Smooth muscle cell (in vitro differentiated cells): ENCODE results near the gene CRLF1. TPM values are rescaled to one million over a fixed set of nuclear protein-coding genes. Genes with fewer than 3 reads are reported as not detected.

ENCODE experiments used
- DNase-seq: peaks from one replicate; lab custom pipeline; 2025; ENCODE audit not compliant: unreplicated experiment; lab: John Stamatoyannopoulos, UW
- H2AFZ ChIP-seq: fragments of 200-600 bp; sonication (generic); 2 replicates; pipeline ENCODE4 v1.6.0; 2016; ENCODE audit warnings: antibody characterized with exemption, low read depth, mild to moderate bottlenecking
- H3F3A ChIP-seq: fragments of 200-600 bp; sonication (generic); 2 replicates; pipeline ENCODE4 v1.6.0; 2017; ENCODE audit warnings: antibody characterized with exemption, low read depth
- H3K27ac ChIP-seq: fragments of 200-600 bp; sonication (generic); 2 replicates; pipeline ENCODE4 v1.5.1; 2016; ENCODE audit warnings: low read depth, mild to moderate bottlenecking
- H3K27me3 ChIP-seq: fragments of 200-600 bp; sonication (generic); 2 replicates; pipeline ENCODE4 v1.6.1; 2016; ENCODE audit warnings: low read depth, mild to moderate bottlenecking
- H3K36me3 ChIP-seq: fragments of 200-600 bp; sonication (generic); 2 replicates; pipeline ENCODE4 v1.5.1; 2016; ENCODE audit warnings: low read depth
- H3K4me1 ChIP-seq: fragments of 200-600 bp; sonication (generic); 2 replicates; pipeline ENCODE4 v1.5.1; 2016; ENCODE audit warnings: low read depth
- H3K4me2 ChIP-seq: fragments of 200-600 bp; sonication (generic); 2 replicates; pipeline ENCODE4 v1.6.0; 2016; ENCODE audit warnings: mild to moderate bottlenecking
- H3K4me3 ChIP-seq: fragments of 200-600 bp; sonication (generic); 2 replicates; pipeline ENCODE4 v1.5.1; 2016; ENCODE audit warnings: mild to moderate bottlenecking
- H3K79me2 ChIP-seq: fragments of 200-600 bp; sonication (generic); 2 replicates; pipeline ENCODE4 v1.6.0; 2016; ENCODE audit warnings: low read depth, mild to moderate bottlenecking
- H3K9ac ChIP-seq: fragments of 200-600 bp; sonication (generic); 2 replicates; pipeline ENCODE4 v1.6.0; 2016; ENCODE audit warnings: low read depth
- H3K9me3 ChIP-seq: fragments of 200-600 bp; sonication (generic); replicated peaks from 2 replicates; pipeline ENCODE4 v1.5.1; 2016; ENCODE audit warnings: low read depth
- H4K20me1 ChIP-seq: fragments of 200-600 bp; sonication (generic); 2 replicates; pipeline ENCODE4 v1.6.0; 2016; ENCODE audit warnings: low read depth
- WGBS: methylation state at CpG from one replicate; pipeline ENCODE4 v1.1.7; 2016; ENCODE audit warnings: low lambda C conversion rate; 5-methylcytosine and 5-hydroxymethylcytosine counted together
- polyA plus RNA-seq: library from polyadenylated mRNA; unstranded; fragments of >200 nt; fragmentation: Nextera tagmentation; extraction: Ambion mirVana; gene quantifications from 2 replicates; pipeline ENCODE4 v1.2.1, GENCODE V29; 2016
- small RNA-seq: library from RNA; depleted of rRNA; stranded (forward); fragments of <200 nt; gene quantifications from one replicate; pipeline ENCODE3, GENCODE V24; 2014
- total RNA-seq: library from RNA; depleted of rRNA; stranded (reverse); fragments of >200 nt; gene quantifications from 2 replicates; pipeline ENCODE4 v1.2.3, GENCODE V29; 2014
- TF ChIP-seq, protein P1 (sequence below): fragments of 200-600 bp; sonication (generic); IDR thresholded peaks from 2 replicates; pipeline ENCODE4 v1.5.1; 2017; ENCODE audit warnings: borderline replicate concordance, mild to moderate bottlenecking, antibody characterized with exemption; ENCODE audit not compliant: insufficient read depth, poor library complexity, severe bottlenecking

The CRLF1 gene
- total and polyA plus RNA-seq, 2 experiments from 2014 or later: 196 to 1,048 TPM

DNA sequence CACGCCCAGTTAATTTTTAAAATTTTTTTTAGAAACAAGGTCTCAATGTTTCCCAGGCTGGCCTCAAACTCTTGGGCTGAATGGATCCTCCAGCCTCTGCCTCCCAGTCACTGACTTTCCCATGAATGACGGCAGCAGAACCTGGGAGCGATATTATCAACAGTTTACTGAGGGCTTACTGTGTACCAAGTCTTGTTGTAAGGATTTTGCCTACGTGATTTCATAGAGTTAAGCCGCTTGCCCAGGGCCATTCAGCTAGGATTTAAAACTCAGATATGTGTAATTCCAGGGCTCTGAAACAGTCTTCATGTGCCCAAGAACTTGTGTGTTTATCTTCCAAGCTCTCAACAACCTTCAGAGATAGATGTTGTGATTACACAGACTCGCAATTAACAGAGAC lies 55.0 kb downstream of the CRLF1 start:
- Histone ChIP-seq H4K20me1 (no peaks in the 10 kb centered on the region), H3K79me2 (no peaks in the 10 kb centered on the region), H3K4me2 (no peak overlapping the region), H3K27me3 (no peaks in the 10 kb centered on the region), H3K4me1 (no peaks in the 10 kb centered on the region), H3K36me3 (no peaks in the 10 kb centered on the region), H3K9me3 (no peaks in the 10 kb centered on the region), H3K27ac (peak overlapping the region; percentile 32), H2AFZ (no peak overlapping the region), H3K4me3 (no peak overlapping the region), H3F3A (no peaks in the 10 kb centered on the region), H3K9ac (no peak overlapping the region)
- TF ChIP-seq, protein P1, sequence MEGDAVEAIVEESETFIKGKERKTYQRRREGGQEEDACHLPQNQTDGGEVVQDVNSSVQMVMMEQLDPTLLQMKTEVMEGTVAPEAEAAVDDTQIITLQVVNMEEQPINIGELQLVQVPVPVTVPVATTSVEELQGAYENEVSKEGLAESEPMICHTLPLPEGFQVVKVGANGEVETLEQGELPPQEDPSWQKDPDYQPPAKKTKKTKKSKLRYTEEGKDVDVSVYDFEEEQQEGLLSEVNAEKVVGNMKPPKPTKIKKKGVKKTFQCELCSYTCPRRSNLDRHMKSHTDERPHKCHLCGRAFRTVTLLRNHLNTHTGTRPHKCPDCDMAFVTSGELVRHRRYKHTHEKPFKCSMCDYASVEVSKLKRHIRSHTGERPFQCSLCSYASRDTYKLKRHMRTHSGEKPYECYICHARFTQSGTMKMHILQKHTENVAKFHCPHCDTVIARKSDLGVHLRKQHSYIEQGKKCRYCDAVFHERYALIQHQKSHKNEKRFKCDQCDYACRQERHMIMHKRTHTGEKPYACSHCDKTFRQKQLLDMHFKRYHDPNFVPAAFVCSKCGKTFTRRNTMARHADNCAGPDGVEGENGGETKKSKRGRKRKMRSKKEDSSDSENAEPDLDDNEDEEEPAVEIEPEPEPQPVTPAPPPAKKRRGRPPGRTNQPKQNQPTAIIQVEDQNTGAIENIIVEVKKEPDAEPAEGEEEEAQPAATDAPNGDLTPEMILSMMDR: no peak
- 32% methylated on average over 6 of the region's 6 CpGs for WGBS
- DNase-seq: no peak

DNA sequence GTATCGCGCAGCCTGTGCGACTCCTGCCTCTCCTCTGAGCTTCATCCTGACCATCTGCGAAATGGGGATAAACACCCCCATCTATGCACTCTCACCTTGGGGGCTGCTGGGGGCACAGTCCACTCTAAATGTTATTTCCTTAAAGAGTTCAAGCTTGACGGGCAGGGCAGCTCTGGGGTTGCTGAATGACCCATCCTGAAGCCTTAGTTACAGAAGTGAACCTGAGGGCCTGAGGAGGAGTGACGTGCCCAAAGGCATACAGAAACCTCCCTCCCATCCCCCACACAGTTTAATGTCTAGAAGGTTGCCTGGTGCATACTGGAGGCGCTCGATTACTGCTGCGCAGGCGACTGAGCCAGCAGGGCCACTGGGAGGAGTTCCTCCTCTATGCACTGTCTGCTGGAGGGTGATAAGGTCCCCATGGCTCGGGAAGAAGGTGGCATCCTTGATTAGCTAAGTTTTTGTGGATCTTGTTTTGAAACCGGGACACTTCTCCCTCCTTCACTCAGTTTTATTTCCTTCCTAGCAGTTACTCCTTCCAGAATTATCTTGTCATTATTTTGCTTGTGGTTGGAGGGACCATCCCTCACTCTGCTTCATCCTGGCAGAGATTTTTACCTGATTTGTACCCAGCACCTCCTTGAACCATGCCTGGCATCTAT lies 62.7 kb downstream of the CRLF1 start:
- no peak overlapping the region for H3K27ac ChIP-seq

More for the DNA sequence above, 62.7 kb downstream of the CRLF1 start:
- peaks cover 9% of the 10 kb centered on the region for H3K4me1 ChIP-seq
- H3K4me3 ChIP-seq: peak overlapping the region; percentile 75
- H3K79me2 ChIP-seq: peaks cover 16% of the 10 kb centered on the region
- TF ChIP-seq, protein P1: no peak
- H3K4me2 ChIP-seq: peak overlapping the region; percentile 85
- H3K36me3 ChIP-seq: no peaks in the 10 kb centered on the region
- H2AFZ ChIP-seq: peak overlapping the region; percentile 77
- H4K20me1 ChIP-seq: no peaks in the 10 kb centered on the region
- no peaks in the 10 kb centered on the region for H3F3A ChIP-seq
- DNase-seq: no peak
- no peaks in the 10 kb centered on the region for H3K27me3 ChIP-seq
- H3K9me3 ChIP-seq: no peaks in the 10 kb centered on the region
- 9% methylated on average over 9 of the region's 12 CpGs for WGBS
- no peak overlapping the region for H3K9ac ChIP-seq

Small RNA genes within 50 kb of the gene (small RNA-seq; reads per million reads assigned to genes)
- not detected for gene RN7SL155P

Other genes starting within 250 kb of the CRLF1 start
- 18.8 and 30.9 TPM in 2 replicates for gene GDF15, start 220.6 kb downstream of the CRLF1 start, total RNA-seq
- gene GDF15, start 220.6 kb downstream of the CRLF1 start, polyA plus RNA-seq: 40.4 and 42.8 TPM in 2 replicates
- gene LRRC25, start 209.2 kb downstream of the CRLF1 start, total RNA-seq: 0.67 TPM in 1 of 2 replicates, not detected in the other
- gene LRRC25, start 209.2 kb downstream of the CRLF1 start, polyA plus RNA-seq: 0.34 TPM in 1 of 2 replicates, not detected in the other
- 36.0 and 44.1 TPM in 2 replicates for gene SSBP4, start 187.4 kb downstream of the CRLF1 start, total RNA-seq
- 124 and 133 TPM in 2 replicates for gene SSBP4, start 187.4 kb downstream of the CRLF1 start, polyA plus RNA-seq
- 16.4 and 60.1 TPM in 2 replicates for gene ISYNA1, start 168.7 kb downstream of the CRLF1 start, total RNA-seq
- gene ISYNA1, start 168.7 kb downstream of the CRLF1 start, polyA plus RNA-seq: 56.9 and 89.5 TPM in 2 replicates
- 10.5 and 12.8 TPM in 2 replicates for gene ELL, start 84.7 kb downstream of the CRLF1 start, total RNA-seq
- gene ELL, start 84.7 kb downstream of the CRLF1 start, polyA plus RNA-seq: 15.2 and 31.7 TPM in 2 replicates
- gene FKBP8, start 63.2 kb downstream of the CRLF1 start, total RNA-seq: 143 and 161 TPM in 2 replicates
- gene FKBP8, start 63.2 kb downstream of the CRLF1 start, polyA plus RNA-seq: 340 and 358 TPM in 2 replicates
- 75.4 and 104 TPM in 2 replicates for gene KXD1, start 48.9 kb downstream of the CRLF1 start, total RNA-seq
- 134 and 141 TPM in 2 replicates for gene KXD1, start 48.9 kb downstream of the CRLF1 start, polyA plus RNA-seq
- 991 and 1,086 TPM in 2 replicates for gene UBA52, start 34.9 kb downstream of the CRLF1 start, total RNA-seq
- gene UBA52, start 34.9 kb downstream of the CRLF1 start, polyA plus RNA-seq: 752 and 759 TPM in 2 replicates
- gene REX1BD, start 18.0 kb downstream of the CRLF1 start, total RNA-seq: 69.6 and 81.5 TPM in 2 replicates
- gene REX1BD, start 18.0 kb downstream of the CRLF1 start, polyA plus RNA-seq: 117 and 141 TPM in 2 replicates
- 4.4 and 5.0 TPM in 2 replicates for gene TMEM59L, start 6.1 kb upstream of the CRLF1 start, total RNA-seq
- 31.7 and 42.0 TPM in 2 replicates for gene TMEM59L, start 6.1 kb upstream of the CRLF1 start, polyA plus RNA-seq
- gene KLHL26, start 30.2 kb upstream of the CRLF1 start, total RNA-seq: 3.9 and 5.6 TPM in 2 replicates
- gene KLHL26, start 30.2 kb upstream of the CRLF1 start, polyA plus RNA-seq: 7.6 and 8.7 TPM in 2 replicates
- 1.0 and 1.6 TPM in 2 replicates for gene CRTC1, start 76.9 kb upstream of the CRLF1 start, total RNA-seq
- 3.1 and 3.5 TPM in 2 replicates for gene CRTC1, start 76.9 kb upstream of the CRLF1 start, polyA plus RNA-seq
- 196 and 236 TPM in 2 replicates for gene COMP, start 184.5 kb upstream of the CRLF1 start, total RNA-seq
- 627 and 901 TPM in 2 replicates for gene COMP, start 184.5 kb upstream of the CRLF1 start, polyA plus RNA-seq
- gene UPF1, start 225.2 kb upstream of the CRLF1 start, total RNA-seq: 16.2 and 37.8 TPM in 2 replicates
- gene UPF1, start 225.2 kb upstream of the CRLF1 start, polyA plus RNA-seq: 25.4 and 30.3 TPM in 2 replicates